UCSD-AML1 (cell line): ENCODE data around the gene YTHDC2.

ENCODE experiments used
- DNase-seq: peaks from one replicate; lab custom pipeline; 2025; ENCODE audit not compliant: unreplicated experiment; lab: John Stamatoyannopoulos, UW

Gene YTHDC2

GRCh38 chr5:113513384-113514288 lies at the start of gene YTHDC2:
Gene YTHDC2, plus strand, starts transcription at chr5:113513694. Its CDS starts 202 bp downstream, at chr5:113513896.
- peak; percentile 88 for DNase-seq

GRCh38 chr5:113474100-113474728 lies 39.3 kb upstream of the YTHDC2 start:
- no peak for DNase-seq

GRCh38 chr5:113478691-113479090 lies 34.8 kb upstream of the YTHDC2 start:
- DNase-seq = no peak

- no peak for DNase-seq
Observed at GRCh38 chr5:113480243-113480642, 33.3 kb upstream of the YTHDC2 start.

GRCh38 chr5:113487416-113487780 lies 26.1 kb upstream of the YTHDC2 start:
- DNase-seq = no peak

- DNase-seq = no peak
Observed at GRCh38 chr5:113487781-113488644, 25.5 kb upstream of the YTHDC2 start, which contains the start of gene MCC. Gene MCC, minus strand, starts transcription at chr5:113488453.

- no peak for DNase-seq
Observed at GRCh38 chr5:113488645-113489184, 24.8 kb upstream of the YTHDC2 start.

GRCh38 chr5:113489299-113489698 lies 24.2 kb upstream of the YTHDC2 start:
- peak; percentile 19 for DNase-seq

- no peak for DNase-seq
Observed at GRCh38 chr5:113490317-113490716, 23.2 kb upstream of the YTHDC2 start.

- no peak for DNase-seq
Observed at GRCh38 chr5:113491022-113491421, 22.5 kb upstream of the YTHDC2 start.

GRCh38 chr5:113493446-113493845 lies 20.0 kb upstream of the YTHDC2 start:
- no peak for DNase-seq

- DNase-seq = no peak
Observed at GRCh38 chr5:113495422-113495841, 18.1 kb upstream of the YTHDC2 start.

- no peak for DNase-seq
Observed at GRCh38 chr5:113502073-113502472, 11.4 kb upstream of the YTHDC2 start.

- DNase-seq = no peak
Observed at GRCh38 chr5:113503146-113503545, 10.3 kb upstream of the YTHDC2 start.

- no peak for DNase-seq
Observed at GRCh38 chr5:113505181-113505580, 8.3 kb upstream of the YTHDC2 start.

- no peak for DNase-seq
Observed at GRCh38 chr5:113507601-113508000, 5.9 kb upstream of the YTHDC2 start.

- no peak for DNase-seq
Observed at GRCh38 chr5:113508756-113509155, 4.7 kb upstream of the YTHDC2 start.

GRCh38 chr5:113510836-113511451 lies 2.5 kb upstream of the YTHDC2 start:
- DNase-seq = no peak

GRCh38 chr5:113512341-113512740 lies 1.2 kb upstream of the YTHDC2 start:
- DNase-seq = no peak

GRCh38 chr5:113514289-113514635 lies 768 bp downstream of the YTHDC2 start:
- no peak for DNase-seq

GRCh38 chr5:113518884-113519283 lies 5.4 kb downstream of the YTHDC2 start:
- DNase-seq = no peak
